ENCODE data around the gene ARHGAP28.
"Not testable (repeated sequence)": the region's sequence is repeated elsewhere in the genome, so short reads cannot be mapped to it uniquely, and the experiment has no call there.

The ARHGAP28 gene

DNA sequence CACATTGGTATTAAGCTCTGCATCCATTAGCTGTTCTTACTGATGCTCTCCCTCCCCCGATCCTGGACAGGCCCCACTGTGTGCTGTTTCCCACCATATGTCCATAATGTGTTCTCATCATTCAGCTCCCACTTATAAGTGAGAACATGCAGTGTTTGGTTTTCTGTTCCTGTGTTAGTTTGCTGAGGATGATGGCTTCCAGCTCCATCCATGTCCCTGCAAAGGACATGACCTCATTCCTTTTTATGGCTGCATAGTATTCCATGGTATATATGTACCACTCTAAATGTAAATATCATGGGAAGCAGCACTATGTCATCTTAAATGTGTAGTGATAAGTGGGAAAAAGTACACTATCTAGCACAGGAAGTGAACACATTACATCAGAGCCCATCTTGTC lies 116.0 kb downstream of the ARHGAP28 start:
- not testable (repeated sequence) for H3K9ac ChIP-seq (ENCODE audit: low read depth, low read length); H3K27ac ChIP-seq (ENCODE audit: low read depth, low read length); H3K36me3 ChIP-seq (ENCODE audit: control insufficient read depth, insufficient read depth, low read length); H3K4me3 ChIP-seq (ENCODE audit: low read depth, low read length); H3K9me3 ChIP-seq (ENCODE audit: control insufficient read depth, insufficient read depth, low read length); H3K27me3 ChIP-seq (ENCODE audit: control insufficient read depth, insufficient read depth, low read length)
- peaks cover 11% of the 10 kb centered on the region for H3K4me1 ChIP-seq (ENCODE audit: control insufficient read depth, insufficient read depth, low read length)

- H3K27me3 ChIP-seq (ENCODE audit: control insufficient read depth, insufficient read depth, low read length), result no peaks in the 10 kb centered on the region
- H3K9me3 ChIP-seq (ENCODE audit: control insufficient read depth, insufficient read depth, low read length), result peaks cover 19% of the 10 kb centered on the region
- peaks cover 5% of the 10 kb centered on the region; the same call in 1 of the 2 replicates for H3K36me3 ChIP-seq (ENCODE audit: control insufficient read depth, insufficient read depth, low read length)
- H3K9ac ChIP-seq (ENCODE audit: low read depth, low read length), result no peak overlapping the region
- H3K4me3 ChIP-seq (ENCODE audit: low read depth, low read length), result no peak overlapping the region
- H3K4me1 ChIP-seq (ENCODE audit: control insufficient read depth, insufficient read depth, low read length), result no peaks in the 10 kb centered on the region
- H3K27ac ChIP-seq (ENCODE audit: low read depth, low read length), result no peak overlapping the region
Observed at GRCh38 chr18:6850396-6850795, 120.9 kb downstream of the ARHGAP28 start.

GRCh38 chr18:6851480-6851879 lies 122.0 kb downstream of the ARHGAP28 start:
- Histone ChIP-seq H3K36me3 (ENCODE audit: control insufficient read depth, insufficient read depth, low read length) (peaks cover 5% of the 10 kb centered on the region; the same call in 1 of the 2 replicates), H3K9ac (ENCODE audit: low read depth, low read length) (no peak overlapping the region), H3K4me3 (ENCODE audit: low read depth, low read length) (no peak overlapping the region), H3K9me3 (ENCODE audit: control insufficient read depth, insufficient read depth, low read length) (peaks cover 20% of the 10 kb centered on the region), H3K4me1 (ENCODE audit: control insufficient read depth, insufficient read depth, low read length) (no peaks in the 10 kb centered on the region), H3K27me3 (ENCODE audit: control insufficient read depth, insufficient read depth, low read length) (no peaks in the 10 kb centered on the region), H3K27ac (ENCODE audit: low read depth, low read length) (no peak overlapping the region)

GRCh38 chr18:6854811-6855210 lies 125.3 kb downstream of the ARHGAP28 start:
- H3K4me1 ChIP-seq (ENCODE audit: control insufficient read depth, insufficient read depth, low read length), result no peaks in the 10 kb centered on the region
- no peak overlapping the region for H3K9ac ChIP-seq (ENCODE audit: low read depth, low read length)
- H3K9me3 ChIP-seq (ENCODE audit: control insufficient read depth, insufficient read depth, low read length), result peaks cover 20% of the 10 kb centered on the region
- H3K27ac ChIP-seq (ENCODE audit: low read depth, low read length), result no peak overlapping the region
- no peaks in the 10 kb centered on the region for H3K27me3 ChIP-seq (ENCODE audit: control insufficient read depth, insufficient read depth, low read length)
- no peak overlapping the region for H3K4me3 ChIP-seq (ENCODE audit: low read depth, low read length)
- H3K36me3 ChIP-seq (ENCODE audit: control insufficient read depth, insufficient read depth, low read length), result peaks cover 5% of the 10 kb centered on the region; the same call in 1 of the 2 replicates

DNA sequence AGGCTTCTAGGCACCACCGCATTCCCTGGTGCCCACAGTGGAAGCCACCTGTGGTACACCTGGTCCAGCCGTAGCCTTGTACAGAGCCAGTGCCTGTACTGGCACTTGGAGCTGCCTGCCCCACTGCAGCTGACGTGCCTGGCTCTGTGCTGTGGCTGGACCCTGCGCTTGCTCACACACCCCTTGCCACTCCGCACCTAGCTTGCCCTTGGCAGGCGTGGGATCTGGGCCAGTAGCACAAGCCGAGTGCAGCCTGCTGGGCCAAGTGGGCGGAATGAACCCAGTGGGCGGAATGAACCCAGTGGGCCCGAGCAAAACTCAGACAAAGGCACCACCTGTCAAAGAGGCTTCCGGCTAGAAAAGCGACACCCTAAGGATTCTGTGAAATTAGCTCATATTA lies 126.3 kb downstream of the ARHGAP28 start:
- no peak overlapping the region for H3K4me3 ChIP-seq (ENCODE audit: low read depth, low read length)
- peaks cover 9% of the 10 kb centered on the region for H3K4me1 ChIP-seq (ENCODE audit: control insufficient read depth, insufficient read depth, low read length)
- peaks cover 17% of the 10 kb centered on the region for H3K9me3 ChIP-seq (ENCODE audit: control insufficient read depth, insufficient read depth, low read length)
- H3K27me3 ChIP-seq (ENCODE audit: control insufficient read depth, insufficient read depth, low read length), result no peaks in the 10 kb centered on the region
- no peak overlapping the region for H3K27ac ChIP-seq (ENCODE audit: low read depth, low read length)
- no peak overlapping the region for H3K9ac ChIP-seq (ENCODE audit: low read depth, low read length)
- peaks cover 5% of the 10 kb centered on the region; the same call in 1 of the 2 replicates for H3K36me3 ChIP-seq (ENCODE audit: control insufficient read depth, insufficient read depth, low read length)

DNA sequence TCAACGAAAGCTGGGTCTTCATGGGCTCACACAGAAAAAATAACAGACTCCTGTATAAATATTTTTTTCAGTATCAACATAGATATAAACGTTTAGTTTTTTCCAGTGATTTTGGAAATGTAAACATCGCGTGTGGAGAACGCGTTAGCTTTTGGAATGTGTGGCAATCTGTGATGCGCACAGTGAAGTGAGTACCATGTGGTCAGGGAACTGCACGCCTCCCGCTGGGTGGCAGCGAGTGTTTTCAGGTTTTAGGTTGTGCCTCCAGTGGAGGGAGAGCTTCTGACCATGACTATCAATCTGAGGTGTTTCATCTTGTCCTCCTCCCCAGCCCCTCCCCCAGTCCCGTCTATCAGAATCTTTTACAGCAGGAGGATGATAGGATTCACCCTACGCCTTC lies 127.8 kb downstream of the ARHGAP28 start:
- Histone ChIP-seq H3K27ac (ENCODE audit: low read depth, low read length) (no peak overlapping the region), H3K9ac (ENCODE audit: low read depth, low read length) (no peak overlapping the region), H3K36me3 (ENCODE audit: control insufficient read depth, insufficient read depth, low read length) (no peaks in the 10 kb centered on the region; the same call in 1 of the 2 replicates), H3K27me3 (ENCODE audit: control insufficient read depth, insufficient read depth, low read length) (no peaks in the 10 kb centered on the region), H3K4me1 (ENCODE audit: control insufficient read depth, insufficient read depth, low read length) (peaks cover 18% of the 10 kb centered on the region), H3K9me3 (ENCODE audit: control insufficient read depth, insufficient read depth, low read length) (0 out of 2 replicates have a peak, but pooled peaks cover 3% of the 10 kb centered on the region), H3K4me3 (ENCODE audit: low read depth, low read length) (no peak overlapping the region)

DNA sequence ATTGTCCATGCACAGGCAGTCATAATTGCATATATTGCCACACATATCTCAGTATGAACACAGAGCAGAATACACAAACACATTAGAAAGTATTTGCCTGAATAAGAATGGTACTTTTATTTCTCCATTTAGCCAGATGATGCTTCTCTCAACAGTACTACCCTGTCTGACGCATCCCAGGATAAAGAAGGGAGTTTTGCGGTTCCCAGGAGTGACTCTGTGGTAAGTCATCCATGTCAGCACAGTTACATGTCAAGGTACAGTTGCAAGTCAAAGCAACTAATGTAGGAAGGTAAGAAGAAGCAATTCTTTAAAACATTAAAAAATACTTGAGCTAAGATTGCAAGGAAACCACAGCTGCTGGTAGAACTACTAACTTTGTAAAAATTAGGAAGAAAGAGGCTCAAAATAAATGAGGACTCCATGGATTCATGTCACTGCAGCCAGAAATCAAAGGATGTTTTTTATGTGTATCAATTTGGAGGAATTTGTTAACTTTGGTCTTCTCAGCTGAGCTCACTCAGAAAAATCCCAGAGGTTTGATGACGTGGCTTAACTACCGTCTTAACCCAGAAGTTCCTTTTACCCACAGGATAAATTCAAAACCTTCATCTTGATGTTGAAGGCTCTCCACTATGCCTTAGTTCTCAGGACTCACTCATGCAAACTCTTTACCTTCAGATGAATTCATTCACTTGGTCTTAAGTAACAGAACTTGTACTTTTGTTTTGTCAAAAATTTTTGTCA lies 130.3 kb downstream of the ARHGAP28 start:
- H3K9me3 ChIP-seq (ENCODE audit: control insufficient read depth, insufficient read depth, low read length), result 0 out of 2 replicates have a peak, but pooled peaks cover 3% of the 10 kb centered on the region
- H3K4me3 ChIP-seq (ENCODE audit: low read depth, low read length), result no peak overlapping the region
- no peaks in the 10 kb centered on the region for H3K36me3 ChIP-seq (ENCODE audit: control insufficient read depth, insufficient read depth, low read length)
- H3K27ac ChIP-seq (ENCODE audit: low read depth, low read length), result no peak overlapping the region
- H3K9ac ChIP-seq (ENCODE audit: low read depth, low read length), result no peak overlapping the region
- peaks cover 18% of the 10 kb centered on the region for H3K4me1 ChIP-seq (ENCODE audit: control insufficient read depth, insufficient read depth, low read length)
- H3K27me3 ChIP-seq (ENCODE audit: control insufficient read depth, insufficient read depth, low read length), result no peaks in the 10 kb centered on the region

GRCh38 chr18:6860804-6861448 lies 131.4 kb downstream of the ARHGAP28 start:
- Histone ChIP-seq H3K36me3 (ENCODE audit: control insufficient read depth, insufficient read depth, low read length) (no peaks in the 10 kb centered on the region), H3K4me1 (ENCODE audit: control insufficient read depth, insufficient read depth, low read length) (peaks cover 18% of the 10 kb centered on the region), H3K27ac (ENCODE audit: low read depth, low read length) (peak overlapping the region; percentile 18), H3K9ac (ENCODE audit: low read depth, low read length) (no peak overlapping the region), H3K9me3 (ENCODE audit: control insufficient read depth, insufficient read depth, low read length) (no peaks in the 10 kb centered on the region), H3K4me3 (ENCODE audit: low read depth, low read length) (no peak overlapping the region), H3K27me3 (ENCODE audit: control insufficient read depth, insufficient read depth, low read length) (no peaks in the 10 kb centered on the region)

GRCh38 chr18:6865251-6865650 lies 135.7 kb downstream of the ARHGAP28 start:
- H3K4me3 ChIP-seq (ENCODE audit: low read depth, low read length), result no peak overlapping the region
- H3K36me3 ChIP-seq (ENCODE audit: control insufficient read depth, insufficient read depth, low read length), result no peaks in the 10 kb centered on the region
- peaks cover 31% of the 10 kb centered on the region for H3K4me1 ChIP-seq (ENCODE audit: control insufficient read depth, insufficient read depth, low read length)
- H3K27me3 ChIP-seq (ENCODE audit: control insufficient read depth, insufficient read depth, low read length), result no peaks in the 10 kb centered on the region
- no peaks in the 10 kb centered on the region for H3K9me3 ChIP-seq (ENCODE audit: control insufficient read depth, insufficient read depth, low read length)
- no peak overlapping the region for H3K27ac ChIP-seq (ENCODE audit: low read depth, low read length)
- H3K9ac ChIP-seq (ENCODE audit: low read depth, low read length), result no peak overlapping the region

GRCh38 chr18:6866552-6867085 lies 137.1 kb downstream of the ARHGAP28 start:
- Histone ChIP-seq H3K27ac (ENCODE audit: low read depth, low read length) (no peak overlapping the region), H3K9me3 (ENCODE audit: control insufficient read depth, insufficient read depth, low read length) (no peaks in the 10 kb centered on the region), H3K4me1 (ENCODE audit: control insufficient read depth, insufficient read depth, low read length) (peaks cover 17% of the 10 kb centered on the region), H3K27me3 (ENCODE audit: control insufficient read depth, insufficient read depth, low read length) (no peaks in the 10 kb centered on the region), H3K36me3 (ENCODE audit: control insufficient read depth, insufficient read depth, low read length) (no peaks in the 10 kb centered on the region), H3K4me3 (ENCODE audit: low read depth, low read length) (no peak overlapping the region), H3K9ac (ENCODE audit: low read depth, low read length) (no peak overlapping the region)

GRCh38 chr18:6868033-6868432 lies 138.5 kb downstream of the ARHGAP28 start:
- Histone ChIP-seq H3K9ac (ENCODE audit: low read depth, low read length) (no peak overlapping the region), H3K4me1 (ENCODE audit: control insufficient read depth, insufficient read depth, low read length) (peaks cover 17% of the 10 kb centered on the region), H3K27ac (ENCODE audit: low read depth, low read length) (no peak overlapping the region), H3K9me3 (ENCODE audit: control insufficient read depth, insufficient read depth, low read length) (no peaks in the 10 kb centered on the region), H3K4me3 (ENCODE audit: low read depth, low read length) (no peak overlapping the region), H3K36me3 (ENCODE audit: control insufficient read depth, insufficient read depth, low read length) (no peaks in the 10 kb centered on the region), H3K27me3 (ENCODE audit: control insufficient read depth, insufficient read depth, low read length) (no peaks in the 10 kb centered on the region)

Data from HUES48 (cell line).